Right atrium auricular region (tissue), 2 donors: ENCODE measurements around the gene OR9Q1. TPM values are rescaled to one million over a fixed set of nuclear protein-coding genes. Genes with fewer than 3 reads are reported as not detected.

Experiments used
- DNase-seq: peaks from one replicate; pipeline ENCODE4 v3.0.0-alpha.2; 2019; ENCODE audit warnings: low spot score
- H3K27ac ChIP-seq, 2 donors: fragments of 200-600 bp; sonication (generic); 1 replicate in 1 of 2; 2 replicates in 1 of 2; pipeline ENCODE4 v1.5.1; 2016 to 2019
- H3K27me3 ChIP-seq, 2 donors: fragments of 200-600 bp; sonication (generic); one replicate each; pipeline versions ENCODE4 v1.5.1 to v1.6.0; 2017 to 2019
- H3K36me3 ChIP-seq: fragments of 200-600 bp; sonication (generic); one replicate; pipeline ENCODE4 v1.5.1; 2016
- H3K4me1 ChIP-seq, 2 donors: fragments of 200-600 bp; sonication (generic); one replicate each; pipeline versions ENCODE4 v1.5.1 to v1.6.0; 2017 to 2019
- H3K4me3 ChIP-seq, 2 donors: fragments of 200-600 bp; sonication (generic); 1 replicate in 1 of 2; 2 replicates in 1 of 2; pipeline ENCODE4 v1.5.1; 2017 to 2019; ENCODE audit warnings: mild to moderate bottlenecking in 1 of 2, moderate library complexity in 1 of 2
- H3K9me3 ChIP-seq, 2 donors: fragments of 200-600 bp; sonication (generic); one replicate each; pipeline ENCODE4 v1.5.1; 2019
- CTCF ChIP-seq, 2 donors: fragments of 200-600 bp; sonication (generic); IDR thresholded peaks; one replicate each; pipeline ENCODE4 v1.5.1; 2019; ENCODE audit warnings: antibody characterized with exemption in 2 of 2
- total RNA-seq, 2 donors: library from RNA; depleted of rRNA; stranded (reverse); fragments of >200 nt; gene quantifications; one replicate each; pipeline ENCODE4 v1.1.0, GENCODE V29; 2016

OR9Q1 gene
- total RNA-seq, 2 donors from 2014 or later, result not detected

- H3K4me1 ChIP-seq, result peaks cover 0 to 13% of the 10 kb centered on the region in 2 donors
- DNase-seq, result no peak
- no peak for TF ChIP-seq CTCF (IDR thresholded peaks at IDR 0.05)
- H3K27ac ChIP-seq, result no peak overlapping the region
- no peaks in the 10 kb centered on the region for H3K9me3 ChIP-seq
- no peaks in the 10 kb centered on the region for H3K27me3 ChIP-seq
- H3K4me3 ChIP-seq, result no peak overlapping the region
- H3K36me3 ChIP-seq, result no peaks in the 10 kb centered on the region
These were observed 38.1 kb downstream of the OR9Q1 start for GRCh38 chr11:58061813-58062212.

GRCh38 chr11:58067685-58068084 lies 44.0 kb downstream of the OR9Q1 start:
- H3K36me3 ChIP-seq, result no peaks in the 10 kb centered on the region
- no peak for TF ChIP-seq CTCF (IDR thresholded peaks at IDR 0.05)
- no peak for DNase-seq

DNA sequence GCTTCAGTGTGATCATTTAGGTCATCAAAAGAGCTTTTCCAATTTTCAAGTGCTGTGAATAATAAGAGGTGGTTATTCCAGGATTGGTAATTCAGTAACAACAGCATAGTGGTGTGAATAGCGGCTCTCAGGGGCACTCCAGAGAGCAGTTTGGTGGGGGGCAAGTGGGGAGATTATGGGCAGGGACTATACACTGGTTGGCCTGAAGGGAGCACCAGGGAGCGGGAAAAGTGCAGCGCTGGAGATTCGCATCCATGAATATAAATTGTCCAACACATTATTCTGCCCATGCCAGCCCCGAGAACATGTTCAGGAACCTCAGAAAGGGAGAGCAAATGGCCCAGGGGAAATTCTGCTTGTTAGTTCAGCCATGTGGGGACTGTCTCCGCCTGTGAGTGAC lies 45.0 kb downstream of the OR9Q1 start:
- no peak for TF ChIP-seq CTCF (IDR thresholded peaks at IDR 0.05)
- H3K4me1 ChIP-seq, result no peaks in the 10 kb centered on the region
- no peak for DNase-seq
- H3K27me3 ChIP-seq, result no peaks in the 10 kb centered on the region
- H3K9me3 ChIP-seq, result no peaks in the 10 kb centered on the region
- no peak overlapping the region for H3K4me3 ChIP-seq
- H3K27ac ChIP-seq, result no peak overlapping the region
- H3K36me3 ChIP-seq, result no peaks in the 10 kb centered on the region

More at GRCh38 chr11:58067685-58068084, 44.0 kb downstream of the OR9Q1 start:
- H3K27ac ChIP-seq, result no peak overlapping the region
- H3K9me3 ChIP-seq, result no peaks in the 10 kb centered on the region
- no peaks in the 10 kb centered on the region for H3K4me1 ChIP-seq
- no peak overlapping the region for H3K4me3 ChIP-seq
- H3K27me3 ChIP-seq, result no peaks in the 10 kb centered on the region

- Histone ChIP-seq H3K9me3 (no peaks in the 10 kb centered on the region), H3K27ac (no peak overlapping the region), H3K36me3 (no peaks in the 10 kb centered on the region), H3K27me3 (no peaks in the 10 kb centered on the region), H3K4me3 (no peak overlapping the region), H3K4me1 (no peaks in the 10 kb centered on the region)
- DNase-seq, result no peak
- no peak for TF ChIP-seq CTCF (IDR thresholded peaks at IDR 0.05)
These were observed 46.9 kb downstream of the OR9Q1 start for GRCh38 chr11:58070585-58070984.

GRCh38 chr11:58075781-58076180 lies 52.1 kb downstream of the OR9Q1 start:
- Histone ChIP-seq H3K27me3 (no peaks in the 10 kb centered on the region), H3K4me1 (no peaks in the 10 kb centered on the region), H3K4me3 (no peak overlapping the region), H3K9me3 (no peaks in the 10 kb centered on the region), H3K36me3 (no peaks in the 10 kb centered on the region), H3K27ac (no peak overlapping the region)
- TF ChIP-seq CTCF (IDR thresholded peaks at IDR 0.05), result no peak
- no peak for DNase-seq

DNA sequence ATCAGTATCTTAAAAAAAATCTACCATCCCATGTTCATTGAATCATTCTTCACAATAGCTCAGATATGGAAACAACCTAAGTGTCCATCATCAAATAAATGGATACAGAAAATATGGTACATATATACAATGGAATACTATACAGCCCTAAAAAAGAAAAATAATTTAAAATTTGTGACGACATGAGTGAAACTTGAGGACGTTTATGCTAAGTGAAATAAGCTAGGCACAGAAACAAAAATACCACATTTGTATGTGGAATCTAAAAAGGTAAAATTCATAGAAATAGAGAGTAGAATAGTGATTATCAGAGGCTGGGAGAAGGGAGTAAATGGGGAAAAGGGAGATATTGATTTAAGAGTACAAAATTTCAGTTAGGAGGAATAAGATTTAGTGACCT lies 62.8 kb downstream of the OR9Q1 start:
- no peak for TF ChIP-seq CTCF (IDR thresholded peaks at IDR 0.05)
- Histone ChIP-seq H3K4me1 (no peaks in the 10 kb centered on the region), H3K4me3 (no peak overlapping the region), H3K27me3 (no peaks in the 10 kb centered on the region), H3K9me3 (peaks cover 0 to 9% of the 10 kb centered on the region in 2 donors), H3K36me3 (no peaks in the 10 kb centered on the region), H3K27ac (no peak overlapping the region)
- DNase-seq, result no peak
